Activated CD4-positive, alpha-beta T cell treated with anti-CD3 and anti-CD28 coated beads, Interleukin-2, Interleukin-6, amounts not matched to agents 100 ng/mL and 50 ng/mL, durations not matched to agents 16 hours and 8 hours (primary cell): ENCODE data around the gene CPLX3.

Experiments used
- DNase-seq: peaks from one replicate; pipeline ENCODE4 v3.0.0-alpha.2; 2020

CPLX3 gene

DNA sequence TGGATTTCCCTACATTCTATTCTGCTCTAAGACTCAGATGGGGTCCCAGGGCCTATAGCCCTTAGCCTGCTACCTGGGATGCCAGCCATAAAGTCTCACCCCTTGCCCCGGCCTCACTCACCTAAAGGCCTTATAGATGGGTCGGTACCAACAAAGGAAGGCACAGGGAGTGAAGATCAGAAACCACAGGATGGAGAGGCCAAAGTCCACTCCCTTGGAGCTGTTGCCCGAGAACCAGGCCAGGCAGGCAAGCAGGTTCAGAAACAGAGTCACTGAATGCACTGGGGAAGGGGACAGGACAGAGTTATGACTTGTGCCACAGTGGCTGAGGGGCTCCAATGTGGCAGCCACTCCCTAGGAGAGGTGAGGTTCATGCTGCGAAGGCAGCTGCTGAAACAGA lies 24.0 kb downstream of the CPLX3 start:
- no peak for DNase-seq

DNA sequence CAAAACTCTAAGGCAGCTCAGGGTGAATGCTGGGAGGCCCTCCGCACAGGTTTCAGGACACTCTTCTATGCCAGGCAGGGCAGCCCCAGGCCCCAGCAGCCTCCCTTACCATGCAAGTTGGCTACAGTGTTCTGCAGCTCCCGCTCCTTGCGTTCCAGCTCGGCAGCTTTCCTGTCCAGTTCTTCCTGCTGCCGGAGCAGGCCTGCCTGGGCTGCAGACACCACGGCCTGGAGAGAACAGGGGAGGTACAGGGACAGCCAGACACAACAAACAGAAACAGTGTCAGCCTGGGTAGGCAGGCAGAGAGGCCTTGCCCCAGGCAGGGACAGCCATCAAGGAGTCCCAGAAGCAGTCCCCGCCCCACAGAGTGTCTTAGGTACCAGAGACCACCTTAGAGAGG lies 25.5 kb downstream of the CPLX3 start:
- no peak for DNase-seq

DNA sequence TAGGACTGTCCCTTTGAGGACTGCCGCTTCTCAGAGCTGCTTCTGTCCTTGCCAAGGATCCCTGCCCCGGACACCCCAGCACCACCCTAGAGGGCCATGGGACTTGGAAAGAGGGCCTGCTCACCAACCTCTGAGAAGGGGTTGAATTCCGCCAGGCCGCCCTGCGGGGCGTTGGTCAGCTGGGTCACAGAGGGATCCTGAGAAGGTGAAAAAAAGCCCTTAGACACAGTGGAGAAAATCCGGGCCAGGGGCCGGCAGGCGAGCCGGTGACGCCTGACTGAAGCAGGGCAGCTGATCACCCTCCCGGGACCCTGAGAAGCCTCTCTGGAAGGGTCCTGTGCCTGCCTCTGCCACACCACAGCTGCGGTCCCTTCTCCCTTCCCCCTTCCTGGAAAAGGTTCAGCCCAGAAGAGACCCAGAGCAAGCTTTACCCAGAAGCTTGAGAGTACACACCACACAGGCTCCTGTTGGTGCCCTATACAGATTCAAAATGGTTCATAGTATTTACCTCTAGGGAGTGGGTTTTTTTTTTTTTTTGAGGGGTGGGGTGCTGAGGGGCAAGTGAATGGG lies 28.1 kb downstream of the CPLX3 start:
- DNase-seq: no peak

DNA sequence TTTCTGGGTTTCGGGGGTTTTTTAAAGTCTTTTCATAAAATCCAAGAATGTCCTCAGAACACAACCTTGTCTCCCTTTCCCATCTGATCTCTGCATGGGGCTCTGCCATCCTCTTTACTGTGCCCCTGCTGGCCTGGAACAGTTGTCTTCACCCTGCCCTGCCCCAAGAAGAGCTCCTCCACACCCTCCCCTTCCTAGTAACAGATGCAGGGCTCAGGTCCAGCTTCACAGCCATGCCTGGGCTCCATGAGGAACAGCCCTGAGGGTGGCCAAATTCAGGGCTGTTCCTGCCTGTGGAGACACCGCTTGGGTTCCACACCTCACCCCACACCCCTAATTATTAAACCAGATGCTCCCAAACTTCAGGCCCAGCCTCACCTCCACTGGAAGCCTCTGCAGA lies 29.4 kb downstream of the CPLX3 start:
- DNase-seq: no peak

DNA sequence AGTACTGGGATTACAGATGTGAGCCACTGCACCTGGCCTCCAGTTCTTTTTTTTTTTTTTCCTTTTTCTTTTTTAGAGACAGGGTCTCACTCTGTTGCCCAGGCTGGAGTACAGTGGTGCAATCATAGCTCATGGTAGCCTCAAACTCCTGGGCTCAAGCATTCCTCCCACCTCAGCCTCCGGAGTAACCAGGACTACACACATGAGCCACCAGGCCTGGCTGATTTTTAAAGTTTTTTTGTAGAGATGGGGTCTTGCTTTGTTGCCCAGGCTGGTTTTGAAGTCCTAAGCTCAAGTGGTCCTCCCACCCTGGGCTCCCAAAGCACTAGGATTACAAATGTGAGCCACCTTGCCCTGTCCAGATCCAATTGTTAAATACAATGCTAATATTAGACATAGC lies 30.1 kb downstream of the CPLX3 start:
- no peak for DNase-seq

DNA sequence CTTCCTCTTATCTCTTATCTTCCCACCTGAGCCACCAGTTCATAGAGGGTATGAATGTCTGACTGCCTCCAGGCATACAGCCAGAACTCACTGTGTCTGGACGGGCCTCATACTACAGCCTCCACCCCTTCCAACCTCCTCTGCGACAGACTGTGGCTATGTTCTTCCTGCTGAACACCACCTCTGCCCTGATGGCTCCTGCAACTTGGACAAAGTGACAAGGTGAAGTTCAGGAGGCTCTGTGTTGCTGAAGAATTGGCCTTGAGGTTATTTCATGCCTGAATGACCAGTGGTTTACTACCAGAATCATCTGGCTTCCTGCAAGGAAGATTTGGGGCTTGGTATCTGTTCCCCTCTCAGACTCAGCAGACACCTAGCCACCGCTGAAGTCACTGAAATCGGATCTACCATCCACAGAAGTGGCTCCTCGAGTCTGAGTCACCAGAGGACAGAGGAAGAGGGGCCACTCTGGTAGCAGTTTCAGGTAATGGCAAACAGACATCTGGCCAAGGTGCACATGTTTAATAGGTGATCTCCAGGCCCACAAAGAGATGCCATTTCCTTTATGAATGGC lies 30.7 kb downstream of the CPLX3 start:
- DNase-seq: no peak

DNA sequence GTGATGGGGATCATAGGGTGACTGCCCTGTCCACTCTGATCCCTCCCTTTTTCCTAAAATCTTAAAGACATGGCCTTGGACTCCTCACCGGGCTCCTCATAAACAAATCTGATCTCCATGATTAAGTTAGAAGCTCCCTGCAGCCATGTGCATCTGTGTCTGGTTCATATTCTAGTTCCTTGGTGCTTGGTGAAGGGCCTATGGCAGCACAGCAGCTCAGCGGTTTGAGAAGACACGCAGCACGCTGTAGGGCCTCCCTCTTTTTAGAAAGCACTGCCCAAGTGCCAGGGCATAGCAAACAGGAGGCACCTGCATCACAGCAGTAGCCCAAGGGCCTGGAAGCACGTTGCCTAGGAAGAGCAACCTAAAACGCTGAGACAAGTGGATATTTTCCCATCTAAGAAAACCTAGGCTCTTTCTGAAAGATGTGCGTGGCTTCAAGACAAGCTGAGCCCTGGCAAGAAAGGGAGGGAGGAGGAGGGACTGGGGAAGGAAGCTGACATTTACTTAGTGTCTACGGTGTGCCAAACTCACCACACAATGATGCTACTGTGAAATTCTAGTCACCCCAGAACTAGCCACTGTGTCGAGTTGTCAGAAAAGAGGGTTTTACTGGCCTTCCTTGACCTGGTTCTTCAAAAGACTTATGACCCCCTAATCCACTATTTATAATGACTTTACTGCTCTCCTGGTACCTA lies 31.4 kb downstream of the CPLX3 start:
- no peak for DNase-seq

DNA sequence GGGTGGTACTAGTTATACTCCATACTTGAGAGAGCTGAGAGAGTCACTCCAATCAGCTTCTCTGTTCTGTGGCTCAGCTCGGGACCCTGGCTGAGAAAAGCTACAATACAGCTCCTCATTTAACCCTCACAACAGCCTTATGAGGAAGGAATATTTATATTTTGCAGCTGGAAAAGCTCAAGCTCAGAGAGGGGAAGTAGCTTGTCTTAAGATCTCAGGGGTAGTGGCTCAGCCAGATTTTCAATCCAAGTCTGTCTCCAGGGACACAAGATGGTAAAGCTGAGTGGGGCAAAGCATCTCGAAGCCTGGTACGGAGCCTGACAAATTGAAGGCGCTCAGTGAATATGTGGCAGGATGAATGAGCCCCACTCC lies 31.9 kb downstream of the CPLX3 start:
- DNase-seq: no peak

DNA sequence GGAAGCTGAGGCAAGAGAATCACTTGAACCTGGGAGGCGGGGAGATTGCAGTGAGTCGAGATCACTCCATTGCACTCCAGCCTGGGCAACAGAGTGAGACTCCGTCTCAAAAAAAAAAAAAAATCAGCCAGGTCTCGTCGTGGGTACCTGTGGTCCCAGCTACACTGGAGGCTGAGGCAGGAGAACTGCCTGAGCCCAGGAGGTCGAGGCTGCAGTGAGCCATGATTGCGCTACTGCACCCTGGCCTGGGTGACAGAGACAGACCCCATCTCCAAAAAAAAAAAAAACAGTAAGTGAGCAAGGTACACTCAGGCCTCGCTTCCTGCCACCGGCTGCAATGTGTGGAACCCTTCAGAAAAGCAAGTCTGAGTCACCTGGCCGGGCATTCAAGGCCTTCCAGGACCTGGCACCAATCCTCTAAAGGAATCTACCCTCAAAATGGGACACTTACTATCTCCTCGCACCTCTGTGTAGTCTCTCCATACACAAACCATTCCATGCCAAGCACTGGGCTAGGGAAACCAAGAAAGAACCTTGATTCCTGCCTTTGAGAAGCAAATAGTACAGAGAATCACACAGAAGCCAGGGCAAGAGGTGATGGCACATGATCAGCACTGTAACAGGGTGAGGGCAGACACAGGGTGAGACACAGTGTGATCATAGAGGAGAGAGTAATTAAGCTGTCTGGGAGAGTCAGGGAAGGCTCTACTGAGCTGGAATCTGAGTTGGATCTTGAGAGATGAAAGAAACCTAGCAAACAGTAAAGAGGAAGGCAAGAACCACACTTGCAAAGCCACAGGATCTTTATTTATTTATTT lies 37.0 kb downstream of the CPLX3 start:
- DNase-seq: peak; percentile 41

DNA sequence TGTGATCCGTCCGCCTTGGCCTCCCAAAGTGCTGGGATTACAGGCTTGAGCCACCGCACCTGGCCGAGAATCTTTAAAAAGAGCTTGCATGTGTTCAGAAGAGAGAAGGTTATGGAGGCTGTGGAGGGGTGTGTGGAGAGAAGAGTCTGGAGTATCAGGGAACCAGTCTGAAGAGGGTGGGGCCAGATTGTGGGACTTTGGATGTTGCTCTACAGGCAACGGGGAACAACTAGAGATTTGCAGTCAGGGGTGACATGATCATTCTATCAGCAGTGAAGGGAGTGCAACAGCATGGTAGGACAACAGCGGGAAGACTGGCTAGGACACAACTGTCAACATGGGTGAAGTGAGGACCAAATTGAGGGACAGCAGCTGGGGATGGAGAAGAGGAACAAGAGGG lies 37.9 kb downstream of the CPLX3 start:
- DNase-seq: no peak

DNA sequence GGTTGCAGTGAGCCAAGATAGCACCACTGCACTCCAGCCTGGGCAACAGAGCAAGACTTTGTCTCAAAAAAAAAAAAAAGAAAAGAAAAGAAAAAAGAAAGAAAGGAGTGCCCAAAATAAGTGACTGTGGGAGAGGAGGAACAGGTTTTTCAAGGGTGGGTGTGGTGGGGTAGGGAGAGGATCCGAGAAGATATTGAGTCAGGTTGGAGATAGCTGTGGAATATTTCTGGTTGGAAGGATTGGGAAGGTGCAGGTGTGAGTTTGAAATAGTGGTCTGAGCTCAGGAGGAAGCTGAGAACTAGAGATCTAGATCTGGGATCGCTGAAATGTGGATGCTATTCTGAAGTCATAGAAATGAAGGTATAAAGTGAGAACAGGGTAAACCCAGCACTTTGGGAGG lies 38.9 kb downstream of the CPLX3 start:
- no peak for DNase-seq

DNA sequence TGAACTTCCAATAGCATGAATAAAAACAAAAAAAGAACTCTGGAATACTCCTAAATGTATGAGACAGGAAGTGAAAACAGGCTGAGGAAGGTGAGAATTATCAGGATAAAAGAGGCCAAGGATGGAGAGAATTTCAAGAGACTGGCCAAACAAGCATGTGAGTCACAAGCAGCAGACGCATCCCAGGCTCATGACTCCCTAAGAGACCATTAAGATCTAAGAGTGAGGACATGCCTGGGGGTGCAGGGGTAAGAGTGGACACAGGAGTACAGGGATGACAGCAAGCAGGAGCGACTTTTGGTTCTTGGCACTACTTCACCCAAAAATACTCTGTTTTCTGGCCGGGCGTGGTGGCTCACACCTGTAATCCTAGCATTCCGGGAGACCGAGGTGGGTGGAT lies 39.7 kb downstream of the CPLX3 start:
- DNase-seq: no peak

DNA sequence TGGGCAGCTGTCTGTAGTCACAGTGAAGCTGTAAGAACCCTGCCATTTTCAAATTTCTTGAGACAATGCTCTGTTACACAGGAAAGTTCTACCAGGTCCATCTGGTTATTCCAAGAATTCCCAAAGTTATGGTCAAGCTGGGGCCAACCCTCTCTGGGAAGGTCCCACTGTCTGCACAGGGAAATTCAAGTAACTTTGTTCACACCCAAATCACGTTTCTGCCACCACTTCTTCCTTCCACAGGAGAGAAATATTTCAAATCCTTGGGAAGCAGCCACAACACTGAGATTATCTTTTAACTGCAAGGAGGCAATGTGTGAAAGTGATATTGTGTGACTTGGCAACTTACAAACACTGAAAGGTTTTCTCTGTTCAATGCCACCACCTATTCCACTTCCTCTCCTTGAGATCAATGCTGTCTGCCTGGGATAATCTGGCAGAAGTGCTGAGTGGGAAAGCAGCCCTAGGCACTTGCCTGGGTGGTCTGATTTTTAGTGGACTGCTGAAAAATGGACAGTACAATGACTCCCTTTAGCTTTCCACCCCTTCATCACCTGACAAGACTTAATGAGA lies 41.1 kb downstream of the CPLX3 start:
- no peak for DNase-seq

DNA sequence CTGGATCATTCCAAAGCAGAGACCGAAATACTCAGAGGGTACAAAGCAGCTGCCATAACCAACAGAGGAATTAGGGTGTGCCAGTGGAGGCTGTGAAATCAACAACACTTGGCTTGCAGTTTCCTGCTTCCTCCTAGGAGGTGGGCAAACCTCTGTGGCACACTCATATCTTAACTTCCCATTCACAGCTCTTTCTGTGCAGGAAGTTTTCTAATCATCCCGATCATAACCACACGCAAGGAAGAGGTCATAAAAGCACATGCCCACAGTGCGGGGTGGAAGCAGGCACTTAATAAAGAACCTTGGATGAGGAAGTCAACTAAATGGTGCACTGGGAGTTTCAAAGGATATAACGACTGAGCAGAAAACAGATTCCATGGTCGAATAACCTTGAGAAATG lies 41.6 kb downstream of the CPLX3 start:
- DNase-seq: peak; percentile 83

DNA sequence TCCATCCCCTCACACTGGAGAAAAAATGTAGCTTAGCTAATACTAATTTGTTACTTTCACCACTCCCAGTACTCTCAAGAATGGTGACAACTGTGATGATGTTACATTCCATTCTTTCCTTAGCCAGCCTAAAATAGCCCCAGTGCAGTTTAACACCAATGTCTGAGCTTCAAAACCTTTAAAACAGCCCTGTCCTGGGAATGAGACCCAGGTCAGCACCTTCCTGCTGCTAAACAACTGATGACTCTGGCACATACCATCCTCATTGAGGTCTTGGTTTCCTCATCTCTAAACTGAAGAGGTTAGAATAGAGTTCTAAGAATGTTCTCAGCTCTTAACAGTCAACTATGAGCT lies 42.9 kb downstream of the CPLX3 start:
- no peak for DNase-seq

DNA sequence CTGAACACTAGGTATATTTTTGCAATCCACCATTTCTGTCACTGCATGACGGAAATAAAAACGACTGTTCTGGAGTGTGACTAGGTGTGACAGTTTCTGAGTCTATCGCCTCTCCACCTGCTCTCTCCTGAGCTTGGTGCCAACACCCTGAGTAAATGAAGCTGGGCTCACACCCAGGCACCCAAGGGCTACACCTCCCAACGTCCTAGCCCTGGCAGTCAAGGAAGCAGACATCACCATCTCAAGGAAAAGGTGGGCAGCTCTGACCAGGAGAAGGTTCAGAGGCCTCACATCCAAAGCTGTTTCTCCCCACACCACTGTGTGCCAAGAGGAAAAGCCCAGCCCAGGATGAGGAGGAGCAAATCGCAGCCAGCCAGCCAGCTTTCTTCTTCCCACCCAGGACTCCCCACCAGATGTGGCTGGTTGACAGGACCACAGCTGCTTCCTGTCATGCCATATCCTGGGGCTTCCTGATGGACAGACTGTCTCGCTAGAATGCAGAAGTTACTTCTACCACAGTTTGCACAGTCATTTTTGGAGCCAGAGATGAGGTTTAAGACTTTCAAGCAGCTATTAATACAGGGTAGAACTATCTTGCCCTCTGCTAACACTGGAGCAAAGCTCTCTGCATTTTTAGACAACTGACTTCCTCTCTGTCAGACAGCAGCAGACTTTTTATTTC lies 43.4 kb downstream of the CPLX3 start:
- DNase-seq: peak; percentile 92

DNA sequence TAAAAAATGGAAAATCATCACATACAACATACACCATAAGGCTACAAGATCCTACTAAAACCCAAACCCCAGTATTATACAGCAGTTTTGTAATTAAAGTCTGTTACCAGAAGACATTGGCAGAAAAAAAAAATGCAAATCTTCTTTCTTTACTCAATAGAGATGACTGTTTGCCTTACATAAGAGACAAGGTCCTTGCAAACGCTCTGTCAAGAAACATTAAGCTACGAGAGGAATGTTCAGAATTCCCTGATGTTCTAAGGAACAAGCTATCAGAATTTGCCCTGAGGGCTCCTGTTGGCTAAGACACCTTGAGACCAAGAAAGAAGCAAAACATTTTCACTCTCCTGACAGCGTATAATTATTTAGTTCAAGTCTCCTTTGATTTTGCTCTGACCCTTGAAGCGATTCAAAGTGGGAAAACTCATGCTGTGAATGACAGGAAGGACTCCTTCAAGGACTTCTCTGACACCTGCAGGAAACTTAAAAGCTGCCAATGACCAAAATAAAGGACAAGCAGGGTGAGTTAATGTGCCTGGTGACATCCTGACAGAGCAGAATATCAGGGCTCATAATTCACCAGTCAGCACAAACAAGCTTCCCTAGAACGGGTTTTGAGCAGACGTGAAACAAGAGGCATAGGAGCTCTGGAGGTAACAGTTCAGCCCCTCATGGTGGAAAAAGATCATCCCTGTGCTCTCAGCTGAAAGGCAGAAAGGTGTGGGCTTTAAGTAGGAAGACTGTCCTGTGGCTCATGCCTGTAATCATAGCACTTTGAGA lies 44.2 kb downstream of the CPLX3 start:
- DNase-seq: no peak

DNA sequence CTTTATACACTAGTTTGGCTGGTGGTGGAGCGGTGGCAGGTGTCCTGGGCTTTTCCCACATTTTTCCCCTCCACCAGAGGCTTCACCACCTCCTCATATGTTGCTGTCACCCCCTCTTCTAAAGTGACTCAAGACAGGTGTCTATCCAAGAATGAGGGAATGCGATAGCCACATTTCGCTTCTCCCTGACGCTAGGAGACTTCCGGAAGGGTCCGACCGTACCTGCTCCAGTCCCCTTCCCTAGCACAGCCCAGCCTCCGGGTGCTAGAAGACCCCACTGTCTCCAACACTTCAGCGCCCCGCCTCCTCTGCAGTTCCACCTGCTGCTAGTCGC lies 46.2 kb downstream of the CPLX3 start:
- no peak for DNase-seq

DNA sequence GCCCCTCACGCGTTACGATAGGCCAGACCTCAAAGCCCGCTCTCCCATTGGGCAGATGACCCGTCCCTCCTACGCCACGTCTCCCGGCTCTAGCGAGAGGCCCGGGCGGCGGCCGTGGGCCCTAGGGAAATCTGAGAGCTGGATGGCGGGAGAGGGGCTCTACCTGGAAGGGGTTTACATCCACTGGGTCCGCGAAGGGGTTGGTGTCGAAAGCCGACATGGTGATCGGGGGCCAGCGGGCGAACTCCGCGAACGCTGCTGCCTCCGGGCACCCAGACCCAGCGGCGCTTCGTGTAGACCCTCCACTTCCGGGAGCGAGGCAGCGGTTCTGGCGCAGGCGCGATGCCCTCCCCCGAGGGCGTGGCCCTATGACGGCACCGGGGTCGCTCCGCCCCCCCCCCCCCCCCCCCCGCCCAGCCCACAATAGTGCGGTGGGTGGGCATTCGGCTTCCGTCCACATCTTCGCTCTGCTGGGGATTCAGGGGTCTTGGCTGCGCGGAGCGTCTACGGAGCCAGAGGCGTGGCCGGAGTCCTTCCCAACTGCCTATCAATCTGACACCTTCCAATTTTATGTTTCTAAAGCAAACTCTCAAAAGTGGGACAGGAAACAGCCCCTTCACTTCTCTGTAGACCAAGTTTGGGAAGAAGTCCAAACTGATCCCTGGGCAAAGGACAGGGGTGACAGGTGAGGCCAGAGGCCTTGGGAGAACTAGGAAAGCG lies 46.8 kb downstream of the CPLX3 start, which contains the start of gene SCAMP2:
SCAMP2 (minus strand) TSS at position 330 of the 720 bp plus-strand sequence; CDS start at position 220, 110 bp downstream.
- peak; percentile 95 for DNase-seq

DNA sequence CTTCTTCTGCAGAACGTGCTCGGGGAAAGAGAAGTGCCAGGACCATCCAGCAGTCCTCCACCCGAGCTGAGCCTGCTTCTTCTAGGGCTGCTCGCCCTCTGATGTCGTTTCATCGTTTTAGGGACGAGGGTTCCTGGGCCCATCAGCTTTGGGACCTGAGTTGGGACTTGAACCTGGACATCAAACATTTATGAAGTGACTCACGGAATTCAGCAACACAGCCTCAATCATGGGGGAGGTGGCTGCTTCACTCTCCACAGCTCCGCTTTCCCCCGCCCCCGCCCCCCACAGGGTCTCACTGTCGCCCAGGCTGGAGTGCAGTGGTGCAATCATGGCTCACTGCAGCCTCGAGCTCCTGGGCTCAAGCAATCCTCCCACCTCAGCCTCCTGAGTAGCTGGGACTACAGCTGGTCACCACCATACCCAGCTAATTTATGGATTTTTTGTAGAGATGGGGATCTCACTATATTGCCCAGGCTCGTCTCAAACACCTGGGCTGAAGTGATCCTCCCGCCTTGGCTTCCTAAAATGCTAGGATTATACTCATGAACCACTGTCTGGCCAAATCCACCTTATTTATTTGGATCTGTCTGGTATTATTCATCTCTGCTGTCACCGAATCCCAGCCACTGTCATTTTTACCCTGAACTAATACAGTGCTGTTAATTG lies 47.5 kb downstream of the CPLX3 start:
- DNase-seq: no peak

DNA sequence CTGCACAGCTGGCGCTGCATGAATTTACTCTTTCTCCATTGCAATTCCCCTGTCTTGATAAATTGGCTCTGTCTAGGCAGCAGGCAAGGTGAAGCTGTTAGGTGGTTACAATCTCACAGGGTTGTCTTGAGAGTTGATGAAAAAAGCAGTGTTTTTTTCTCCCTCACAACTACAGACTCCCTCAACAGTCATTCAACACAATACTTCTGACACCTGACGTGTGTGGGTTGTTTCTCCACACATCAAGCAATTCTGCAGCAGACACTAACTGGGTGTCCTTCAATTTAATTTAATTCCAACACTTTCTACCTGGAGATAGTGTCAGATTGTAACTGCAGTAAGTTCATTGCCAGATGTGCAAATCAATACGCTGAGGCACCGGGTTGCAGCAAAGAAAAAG lies 51.8 kb downstream of the CPLX3 start:
- no peak for DNase-seq
